HK-2 (cell line): ENCODE data around the gene ZSCAN18.

Source experiments
- DNase-seq: peaks from one replicate; pipeline ENCODE4 v3.0.0-alpha.2; 2018; ENCODE audit not compliant: unreplicated experiment

Gene ZSCAN18

DNA sequence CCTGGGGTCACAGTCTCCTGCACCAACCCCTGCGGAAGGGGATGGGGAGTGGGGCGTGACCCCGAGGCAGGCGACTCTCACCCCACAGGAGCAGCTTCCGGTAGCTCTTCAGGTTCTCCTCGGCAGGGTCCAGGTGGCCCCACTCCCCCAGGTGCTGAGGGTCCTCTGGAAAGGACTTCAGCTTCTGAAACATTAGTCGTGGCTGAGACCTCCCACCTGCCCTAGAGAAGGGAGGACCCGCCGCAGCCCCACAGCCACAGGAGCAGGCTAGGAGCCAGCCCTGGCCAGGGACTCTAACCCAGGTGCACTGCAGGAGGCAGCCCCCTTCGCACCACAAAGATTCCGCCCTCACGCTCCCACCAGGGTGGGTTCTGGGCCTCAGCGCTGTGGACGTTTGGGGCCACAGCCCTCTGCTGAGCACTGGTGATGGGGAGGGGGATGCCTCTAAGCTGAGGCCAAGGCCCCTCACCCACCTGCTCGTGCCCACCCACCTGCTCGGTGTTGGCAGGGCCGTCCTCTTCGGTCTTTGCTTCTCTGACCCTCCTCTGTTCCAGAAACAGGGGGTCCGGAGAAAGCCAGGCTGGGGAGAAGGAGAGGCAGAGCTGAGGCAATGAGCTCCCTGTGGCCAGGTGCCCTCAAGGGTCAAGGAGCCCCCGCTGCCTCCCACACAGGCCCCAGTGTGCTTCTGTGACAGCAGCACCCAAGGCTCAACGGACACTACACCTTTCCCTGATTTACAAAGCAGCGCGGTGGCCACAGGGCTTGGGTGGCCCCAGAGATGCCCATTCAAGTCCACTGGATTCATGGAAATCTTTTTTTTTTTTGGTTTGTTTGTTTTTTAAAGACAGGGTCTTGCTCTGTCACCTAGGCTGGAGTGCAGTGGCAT is 11.0 kb downstream of the ZSCAN18 start:
- DNase-seq, result no peak

- no peak for DNase-seq
Measured at GRCh38 chr19:58085348-58085875, 12.6 kb downstream of the ZSCAN18 start.

GRCh38 chr19:58084596-58085347 is 13.3 kb downstream of the ZSCAN18 start:
- DNase-seq, result no peak

DNA sequence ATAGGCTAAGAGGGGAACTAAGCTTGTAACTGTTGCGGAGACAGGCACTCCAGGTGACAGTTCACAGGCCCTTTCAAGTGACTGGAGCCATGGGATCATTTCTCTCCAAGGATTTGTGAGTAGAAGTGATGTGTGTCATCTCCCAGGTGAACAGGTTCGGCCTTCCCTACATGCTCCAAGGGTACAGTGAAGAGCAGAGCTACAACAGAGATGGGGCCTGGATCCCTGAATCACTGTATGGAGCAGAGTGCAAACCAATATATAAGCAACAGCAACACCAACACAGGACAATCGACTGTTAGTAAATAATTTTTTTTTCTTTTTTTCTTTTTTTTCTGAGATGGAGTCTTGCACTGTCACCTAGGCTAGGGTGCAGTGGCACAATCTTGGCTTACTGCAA is 15.0 kb downstream of the ZSCAN18 start:
- DNase-seq, result no peak

DNA sequence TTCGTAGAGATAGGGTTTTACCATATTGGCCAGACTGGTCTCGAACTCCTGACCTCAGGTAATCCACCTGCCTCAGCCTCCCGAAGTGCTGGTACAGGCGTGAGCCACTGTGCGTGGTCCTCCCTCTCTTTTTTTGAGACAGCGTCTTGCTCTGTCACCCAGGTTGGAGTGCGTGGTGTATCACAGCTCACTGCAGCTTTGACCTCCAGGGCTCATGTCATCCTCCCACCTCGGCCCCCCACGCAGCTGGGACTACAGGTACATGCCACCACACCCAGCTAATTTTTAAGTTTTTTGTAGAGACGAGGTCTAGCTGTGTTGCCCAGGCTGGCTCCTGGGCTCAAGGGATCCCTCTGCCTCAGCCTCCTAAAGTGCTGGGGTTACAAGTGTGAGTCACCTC is 18.2 kb downstream of the ZSCAN18 start:
- DNase-seq, result no peak

- DNase-seq, result no peak
Measured at GRCh38 chr19:58067240-58067912, 30.7 kb downstream of the ZSCAN18 start.

DNA sequence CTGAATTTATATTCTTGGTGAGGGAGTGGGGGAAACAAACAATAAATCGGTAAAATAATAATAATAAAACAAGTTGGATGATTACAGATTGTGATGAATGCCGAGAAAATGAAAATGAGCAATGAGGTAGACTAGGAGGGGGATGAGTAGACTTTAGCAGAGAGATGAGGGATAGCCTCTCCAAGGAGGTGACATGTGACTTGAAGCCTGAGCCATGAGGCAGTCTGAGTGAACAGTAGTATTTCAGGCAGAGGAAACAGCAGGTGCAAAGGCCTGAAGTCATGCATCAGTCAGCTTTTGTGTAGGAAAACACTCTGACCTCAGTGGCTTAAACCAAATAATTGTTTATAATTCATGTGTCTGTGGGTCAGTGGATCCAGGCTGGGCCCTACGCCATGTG is 34.3 kb downstream of the ZSCAN18 start:
- DNase-seq, result no peak

DNA sequence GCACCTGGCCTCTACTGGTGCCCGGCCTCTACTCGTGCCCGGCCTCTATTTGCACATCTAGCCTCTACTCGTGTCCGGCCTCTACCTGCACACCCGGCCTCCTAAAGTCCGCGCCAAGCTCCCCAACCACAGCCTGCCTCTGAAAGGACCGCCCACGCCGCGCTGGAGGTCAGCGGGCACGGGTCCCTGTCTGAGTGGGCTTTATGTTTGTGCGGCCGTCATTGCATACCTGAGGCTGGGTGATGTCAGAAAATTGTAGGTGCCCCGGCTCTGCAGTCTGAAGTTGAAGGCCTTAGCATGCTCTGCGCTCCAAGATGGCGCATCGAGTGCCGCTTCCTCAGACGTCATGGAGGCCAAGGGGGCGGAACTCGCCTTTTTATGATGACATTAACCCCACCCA is 37.8 kb downstream of the ZSCAN18 start:
- no peak for DNase-seq

DNA sequence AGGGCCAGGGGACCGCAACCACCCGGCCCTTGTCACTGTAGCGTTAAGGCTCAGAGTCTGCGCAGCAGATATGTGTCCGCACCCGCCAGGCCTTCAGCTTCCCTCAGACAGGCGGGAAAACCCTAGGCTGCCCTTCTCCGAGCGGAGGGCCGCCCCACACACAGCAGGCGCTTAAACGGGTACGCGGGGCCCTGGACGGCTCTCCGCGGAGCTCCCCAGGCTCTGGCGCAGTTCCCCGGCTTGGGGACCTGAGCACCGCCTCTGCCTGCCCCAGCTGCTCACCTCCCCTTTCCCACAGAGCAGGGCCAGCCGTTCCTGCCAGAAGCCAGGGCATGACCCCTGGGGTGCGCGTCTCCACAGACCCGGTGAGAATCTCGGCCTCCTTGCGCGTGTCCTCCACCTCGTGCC is 38.4 kb downstream of the ZSCAN18 start:
- DNase-seq, result no peak

GRCh38 chr19:58059003-58059670 is 38.9 kb downstream of the ZSCAN18 start, which contains the start of gene ZNF135:
TSS of gene ZNF135 (plus strand) at chr19:58059282. CDS start at chr19:58060003, 721 bp downstream.
- peak; percentile 87 for DNase-seq

GRCh38 chr19:58058467-58058866 is 39.6 kb downstream of the ZSCAN18 start:
- DNase-seq, result no peak

GRCh38 chr19:58056861-58057260 is 41.2 kb downstream of the ZSCAN18 start:
- no peak for DNase-seq

DNA sequence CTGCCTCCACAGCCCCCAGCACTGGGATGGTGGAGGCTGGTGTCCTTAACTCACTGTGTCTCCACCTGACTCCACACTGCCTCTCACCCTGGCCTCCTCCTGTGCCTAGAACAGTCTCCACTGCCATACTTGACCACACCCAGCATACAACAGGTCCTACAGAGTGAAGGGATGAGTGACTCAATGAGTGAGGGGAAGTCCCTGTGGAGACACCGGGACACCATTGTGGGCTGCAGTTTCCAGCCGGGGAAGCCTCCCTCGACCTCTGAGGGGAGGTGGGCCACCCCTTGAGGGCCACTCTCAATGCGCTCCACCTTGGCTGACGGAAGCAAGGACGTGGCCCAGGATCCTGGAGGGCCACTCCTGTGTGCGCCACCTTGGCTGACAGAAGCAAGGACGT is 41.8 kb downstream of the ZSCAN18 start:
- DNase-seq, result no peak

GRCh38 chr19:58054901-58055874 is 42.8 kb downstream of the ZSCAN18 start:
- no peak for DNase-seq

GRCh38 chr19:58053480-58054156 is 44.4 kb downstream of the ZSCAN18 start:
- no peak for DNase-seq

GRCh38 chr19:58052256-58052655 is 45.8 kb downstream of the ZSCAN18 start:
- no peak for DNase-seq

DNA sequence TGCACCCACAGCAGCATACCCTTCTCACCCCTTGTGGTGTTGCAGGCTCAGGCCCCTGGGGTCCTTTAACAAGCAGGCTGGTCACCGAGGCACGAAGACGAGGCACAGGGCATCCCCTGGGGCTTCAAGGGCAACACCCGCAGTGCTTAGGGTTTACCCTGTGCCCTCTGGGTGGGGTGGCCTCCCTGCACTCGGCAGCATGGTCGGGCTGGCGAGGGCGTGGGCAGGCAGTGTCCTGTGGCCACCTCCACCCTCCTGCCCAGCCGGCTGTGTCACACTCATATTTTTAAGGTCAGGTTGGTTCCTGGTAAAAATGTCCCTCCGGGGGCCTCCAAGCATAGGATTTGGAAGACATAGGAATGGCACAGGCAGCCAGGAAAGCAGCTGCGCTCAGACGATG is 50.4 kb downstream of the ZSCAN18 start:
- DNase-seq, result no peak

DNA sequence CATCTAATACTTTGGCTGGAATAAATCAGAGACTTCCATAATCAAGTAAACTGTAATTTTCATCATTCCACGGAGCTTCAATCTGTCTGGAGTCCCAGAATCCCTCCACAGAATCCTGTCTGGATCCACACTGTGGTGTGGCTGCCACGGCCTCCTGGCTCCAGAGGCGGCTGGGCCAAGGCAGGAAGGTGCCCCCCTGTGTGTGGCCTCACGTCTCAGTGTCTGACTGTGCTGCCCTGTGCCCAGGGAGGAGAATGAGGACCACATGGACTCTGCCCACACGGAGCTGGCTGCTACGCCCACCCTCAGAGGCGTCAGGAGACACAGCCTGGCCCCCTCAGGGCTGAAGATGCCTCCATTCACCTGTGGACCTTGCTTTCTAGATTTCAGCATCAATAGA is 51.2 kb downstream of the ZSCAN18 start:
- DNase-seq, result no peak

DNA sequence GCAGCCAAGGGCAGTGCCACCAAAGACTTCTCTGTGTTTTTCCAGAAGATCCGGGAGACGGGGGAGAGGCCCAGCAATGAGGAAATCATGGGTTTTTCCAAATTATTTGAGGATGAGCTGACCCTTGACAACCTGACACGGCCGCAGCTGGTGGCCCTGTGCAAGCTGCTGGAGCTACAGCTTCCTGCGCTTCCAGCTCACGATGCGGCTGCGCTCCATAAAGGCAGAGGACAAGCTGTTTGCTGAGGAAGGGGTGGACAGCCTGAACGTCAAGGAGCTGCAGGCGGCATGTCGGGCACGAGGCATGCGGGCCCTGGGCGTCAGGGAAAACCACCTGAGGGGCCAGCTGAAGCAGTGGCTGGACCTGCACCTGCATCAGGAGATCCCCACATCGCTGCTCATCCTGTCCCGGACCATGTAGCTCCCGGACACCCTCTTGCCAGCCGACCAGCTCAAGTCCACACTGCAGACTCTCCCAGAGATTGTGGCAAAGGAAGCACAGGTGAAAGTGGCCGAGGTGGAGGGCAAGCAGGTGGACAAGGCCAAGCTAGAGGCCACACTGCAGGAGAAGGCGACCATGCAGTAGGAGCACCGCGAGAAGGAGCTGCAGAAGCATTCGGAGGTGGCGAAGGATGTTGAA is 52.5 kb downstream of the ZSCAN18 start:
- DNase-seq, result no peak
